Body of pancreas (tissue), 4 donors: ENCODE measurements around the gene CYP4F3. TPM values are rescaled to one million over a fixed set of nuclear protein-coding genes. Genes with fewer than 3 reads are reported as not detected.

Source experiments
- ATAC-seq: fragments of 150-250 bp; one replicate; pipeline ENCODE4 v1.9.1; 2016
- DNase-seq, 4 donors: peaks; one replicate each; pipeline ENCODE4 v3.0.0-alpha.2; 2019
- H3K27ac ChIP-seq, 4 donors: fragments of 200-600 bp; sonication (generic); 1 replicate in 3 of 4; 2 replicates in 1 of 4; pipeline versions ENCODE4 v1.5.1 to v1.6.1; 2016 to 2019; ENCODE audit warnings: mild to moderate bottlenecking in 1 of 4, mixed read lengths in 1 of 4, moderate library complexity in 1 of 4
- H3K27me3 ChIP-seq, 2 donors: fragments of 200-600 bp; sonication (generic); one replicate each; pipeline ENCODE4 v1.6.0; 2016; ENCODE audit warnings: mild to moderate bottlenecking in 1 of 2
- H3K36me3 ChIP-seq, 2 donors: fragments of 200-600 bp; sonication (generic); replicated peaks in 1 of 2; 2 replicates each; pipeline ENCODE4 v1.5.1; 2016; ENCODE audit warnings: low read depth in 2 of 2; ENCODE audit not compliant: insufficient read depth in 1 of 2
- H3K4me1 ChIP-seq: fragments of 200-600 bp; sonication (generic); one replicate; pipeline ENCODE4 v1.6.0; 2016
- H3K4me3 ChIP-seq, 2 donors: fragments of 200-600 bp; sonication (generic); 1 replicate in 1 of 2; 2 replicates in 1 of 2; pipeline ENCODE4 v1.5.1; 2016 to 2019
- H3K9me3 ChIP-seq, 3 donors: fragments of 200-600 bp; sonication (generic); 1 replicate in 2 of 3; 2 replicates in 1 of 3; pipeline ENCODE4 v1.5.1; 2016
- POLR2A ChIP-seq, 3 donors: fragments of 450-650 bp; IDR thresholded peaks; one replicate each; pipeline ENCODE4 v1.6.1; 2016; ENCODE audit warnings: antibody characterized with exemption in 3 of 3, mild to moderate bottlenecking in 2 of 3
- WGBS, 2 donors: methylation state at CpG; one replicate each; pipeline ENCODE4 v1.1.5; 2017; 5-methylcytosine and 5-hydroxymethylcytosine counted together
- intact Hi-C: fragments of 100-400 bp; cut with DNase I; formaldehyde crosslinking; loops from one replicate; pipeline ENCODE4 v1.15.1; 2023
- total RNA-seq, 2 donors: library from RNA; depleted of rRNA; stranded (reverse); fragments of >200 nt; gene quantifications; one replicate each; pipeline ENCODE4 v1.1.0, GENCODE V29; 2016
- TF ChIP-seq, protein P1 (sequence below), 7 experiments: fragments of 450-650 bp in 4 of 7; fragments of 200-600 bp in 3 of 7; sonication (generic) in 3 of 7; IDR thresholded peaks; one replicate each; pipeline ENCODE4 v1.5.1; 2016 to 2019; ENCODE audit warnings: antibody characterized with exemption in 7 of 7

CYP4F3 gene
- total RNA-seq, 2 donors from 2014 or later, result 0.33 to 2.6 TPM

- Histone ChIP-seq H3K27me3 (no peaks in the 10 kb centered on the region), H3K27ac (no peak overlapping the region), H3K36me3 (no peaks in the 10 kb centered on the region), H3K4me3 (no peak overlapping the region), H3K9me3 (no peaks in the 10 kb centered on the region), H3K4me1 (no peaks in the 10 kb centered on the region)
- ATAC-seq (no peak), DNase-seq (no peak)
- 33 to 52% methylated on average over 7 to 8 of the region's 8 CpGs for WGBS, 2 donors
- TF ChIP-seq, protein P1, sequence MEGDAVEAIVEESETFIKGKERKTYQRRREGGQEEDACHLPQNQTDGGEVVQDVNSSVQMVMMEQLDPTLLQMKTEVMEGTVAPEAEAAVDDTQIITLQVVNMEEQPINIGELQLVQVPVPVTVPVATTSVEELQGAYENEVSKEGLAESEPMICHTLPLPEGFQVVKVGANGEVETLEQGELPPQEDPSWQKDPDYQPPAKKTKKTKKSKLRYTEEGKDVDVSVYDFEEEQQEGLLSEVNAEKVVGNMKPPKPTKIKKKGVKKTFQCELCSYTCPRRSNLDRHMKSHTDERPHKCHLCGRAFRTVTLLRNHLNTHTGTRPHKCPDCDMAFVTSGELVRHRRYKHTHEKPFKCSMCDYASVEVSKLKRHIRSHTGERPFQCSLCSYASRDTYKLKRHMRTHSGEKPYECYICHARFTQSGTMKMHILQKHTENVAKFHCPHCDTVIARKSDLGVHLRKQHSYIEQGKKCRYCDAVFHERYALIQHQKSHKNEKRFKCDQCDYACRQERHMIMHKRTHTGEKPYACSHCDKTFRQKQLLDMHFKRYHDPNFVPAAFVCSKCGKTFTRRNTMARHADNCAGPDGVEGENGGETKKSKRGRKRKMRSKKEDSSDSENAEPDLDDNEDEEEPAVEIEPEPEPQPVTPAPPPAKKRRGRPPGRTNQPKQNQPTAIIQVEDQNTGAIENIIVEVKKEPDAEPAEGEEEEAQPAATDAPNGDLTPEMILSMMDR (IDR thresholded peaks at IDR 0.05), result no peak
- TF ChIP-seq POLR2A (IDR thresholded peaks at IDR 0.05), result no peak
- intact Hi-C loops, result no loop called here
These were observed 40.0 kb downstream of the CYP4F3 start for GRCh38 chr19:15680478-15681322.

DNA sequence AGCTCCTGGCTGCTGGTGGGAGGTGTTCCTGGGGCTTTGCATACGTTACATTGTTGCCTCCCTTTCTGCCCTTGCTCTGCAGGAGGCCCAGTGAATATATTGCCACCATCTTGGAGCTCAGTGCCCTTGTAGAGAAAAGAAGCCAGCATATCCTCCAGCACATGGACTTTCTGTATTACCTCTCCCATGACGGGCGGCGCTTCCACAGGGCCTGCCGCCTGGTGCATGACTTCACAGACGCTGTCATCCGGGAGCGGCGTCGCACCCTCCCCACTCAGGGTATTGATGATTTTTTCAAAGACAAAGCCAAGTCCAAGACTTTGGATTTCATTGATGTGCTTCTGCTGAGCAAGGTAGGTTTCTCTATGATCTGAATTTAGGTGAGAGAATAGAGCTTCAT, 42.7 kb downstream of the CYP4F3 start:
- no peak for TF ChIP-seq POLR2A (IDR thresholded peaks at IDR 0.05)
- TF ChIP-seq, protein P1 (IDR thresholded peaks at IDR 0.05), result no peak
- Histone ChIP-seq H3K9me3 (no peaks in the 10 kb centered on the region), H3K27ac (no peak overlapping the region), H3K36me3 (no peaks in the 10 kb centered on the region), H3K4me1 (no peaks in the 10 kb centered on the region), H3K27me3 (no peaks in the 10 kb centered on the region), H3K4me3 (no peak overlapping the region)
- 64 to 75% methylated on average over 9 to 10 of the region's 10 CpGs for WGBS, 2 donors
- intact Hi-C loops, result no loop called here
- no peak for DNase-seq
- no peak for ATAC-seq

DNA sequence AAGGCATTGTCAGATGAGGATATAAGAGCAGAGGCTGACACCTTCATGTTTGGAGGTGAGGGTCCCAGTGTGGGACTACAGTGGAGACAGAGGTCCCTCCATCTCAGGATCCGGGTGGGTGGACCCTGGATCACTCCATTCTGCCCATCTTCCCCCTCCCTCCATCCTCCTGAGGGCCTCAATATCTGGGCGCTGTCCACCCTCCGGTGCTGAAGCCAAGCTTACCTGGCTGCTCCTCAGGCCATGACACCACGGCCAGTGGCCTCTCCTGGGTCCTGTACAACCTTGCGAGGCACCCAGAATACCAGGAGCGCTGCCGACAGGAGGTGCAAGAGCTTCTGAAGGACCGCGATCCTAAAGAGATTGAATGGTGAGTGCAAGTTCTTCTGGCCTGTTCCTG, 44.1 kb downstream of the CYP4F3 start:
- TF ChIP-seq, protein P1 (IDR thresholded peaks at IDR 0.05), result no peak
- TF ChIP-seq POLR2A (IDR thresholded peaks at IDR 0.05), result no peak
- ATAC-seq, result no peak
- WGBS, 2 donors, result 22 to 41% methylated on average over 9 of the region's 9 CpGs
- Histone ChIP-seq H3K27me3 (no peaks in the 10 kb centered on the region), H3K9me3 (no peaks in the 10 kb centered on the region), H3K27ac (no peak overlapping the region), H3K36me3 (no peaks in the 10 kb centered on the region), H3K4me1 (no peaks in the 10 kb centered on the region), H3K4me3 (no peak overlapping the region)
- intact Hi-C loops, result no loop called here
- no peak for DNase-seq

- TF ChIP-seq, protein P1 (IDR thresholded peaks at IDR 0.05), result no peak
- TF ChIP-seq POLR2A (IDR thresholded peaks at IDR 0.05), result no peak
- WGBS, 2 donors, result 54 to 67% methylated on average over 8 to 19 of the region's 19 CpGs
- no peaks in the 10 kb centered on the region for H3K9me3 ChIP-seq
- H3K4me1 ChIP-seq, result no peaks in the 10 kb centered on the region
- no peak for DNase-seq
- intact Hi-C loops, result no loop called here
- no peak for ATAC-seq
- H3K27me3 ChIP-seq, result no peaks in the 10 kb centered on the region
- H3K27ac ChIP-seq, result no peak overlapping the region
- no peak overlapping the region for H3K4me3 ChIP-seq
- H3K36me3 ChIP-seq, result no peaks in the 10 kb centered on the region
These were observed 56.0 kb downstream of the CYP4F3 start for GRCh38 chr19:15696654-15697194.
